NCI-H774 (cell line): ENCODE data around the gene CA6.
"Not testable (repeated sequence)": the region's sequence is repeated elsewhere in the genome, so short reads cannot be mapped to it uniquely, and the experiment has no call there.

Experiments used
- DNase-seq: peaks from one replicate; lab custom pipeline; 2025; lab: John Stamatoyannopoulos, UW

Gene CA6

DNA sequence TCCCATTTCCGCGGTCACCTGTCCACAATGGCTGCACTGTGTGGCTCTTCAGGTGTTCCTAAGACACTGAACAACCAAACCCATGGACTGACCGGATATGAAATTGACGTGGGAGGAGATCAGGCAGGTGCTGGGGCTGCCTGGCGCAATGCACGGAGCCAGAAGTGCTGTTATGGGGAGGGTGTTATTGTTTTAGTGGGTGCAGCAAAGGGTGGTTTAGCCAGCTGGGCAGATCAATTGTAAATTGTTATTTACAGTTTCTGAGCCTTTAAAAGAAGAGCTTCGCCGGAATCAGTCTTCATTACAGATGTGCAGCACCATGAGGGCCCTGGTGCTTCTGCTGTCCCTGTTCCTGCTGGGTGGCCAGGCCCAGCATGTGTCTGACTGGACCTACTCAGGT, at the start of gene CA6:
CA6 (plus strand) TSS at position 301 of the 400 bp plus-strand sequence; CDS start at position 320, 19 bp downstream.
- DNase-seq: no peak

DNA sequence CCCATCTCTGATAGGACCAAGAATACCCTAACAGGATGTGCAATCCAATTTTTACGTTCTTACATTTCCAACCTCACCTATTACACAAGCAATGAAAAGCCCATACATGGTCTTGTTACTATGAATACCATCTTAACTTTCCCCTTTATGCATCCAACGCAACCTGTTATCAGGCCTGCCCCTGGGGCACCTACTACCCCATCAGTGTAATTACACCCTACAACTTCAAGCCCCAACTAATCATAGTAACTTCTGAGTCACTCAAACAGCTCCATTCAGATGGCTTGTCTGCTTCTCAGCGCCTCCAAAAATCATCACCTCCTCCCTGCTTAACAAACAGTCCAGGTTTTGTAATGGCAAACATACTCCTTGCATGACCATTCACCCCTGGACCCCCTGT, 48.9 kb upstream of the CA6 start:
- DNase-seq: not testable (repeated sequence)

DNA sequence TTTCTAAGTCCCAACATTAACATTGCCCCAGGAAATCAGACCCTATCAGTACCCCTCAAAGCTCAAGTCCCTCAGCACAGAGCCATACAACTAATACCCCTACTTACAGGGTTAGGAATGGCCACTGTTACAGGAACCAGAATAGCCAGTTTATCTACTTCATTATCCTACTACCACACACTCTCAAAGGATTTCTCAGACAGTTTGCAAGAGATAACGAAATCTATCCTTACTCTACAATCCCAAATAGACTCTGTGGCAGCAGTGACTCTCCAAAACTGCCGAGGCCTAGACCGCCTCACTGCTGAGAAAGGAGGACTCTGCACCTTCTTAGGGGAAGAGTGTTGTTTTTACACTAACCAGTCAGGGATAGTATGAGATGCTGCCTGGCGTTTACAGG, 48.2 kb upstream of the CA6 start:
- not testable (repeated sequence) for DNase-seq

DNA sequence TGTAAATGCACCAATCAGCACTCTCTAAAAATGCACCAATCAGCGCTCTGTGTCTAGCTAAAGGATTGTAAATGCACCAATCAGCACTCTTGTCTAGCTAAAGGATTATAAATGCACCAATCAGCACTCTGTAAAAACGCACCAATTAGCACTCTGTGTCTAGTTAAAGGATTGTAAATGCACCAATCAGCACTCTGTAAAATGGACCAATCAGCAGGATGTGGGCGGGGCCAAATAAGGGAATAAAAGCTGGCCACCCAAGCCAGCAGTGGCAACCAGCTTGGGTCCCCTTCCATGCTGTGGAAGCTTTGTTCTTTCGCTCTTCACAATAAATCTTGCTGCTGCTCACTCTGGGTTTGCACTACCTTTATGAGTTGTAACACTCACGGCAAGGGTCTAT, 47.2 kb upstream of the CA6 start:
- not testable (repeated sequence) for DNase-seq

DNA sequence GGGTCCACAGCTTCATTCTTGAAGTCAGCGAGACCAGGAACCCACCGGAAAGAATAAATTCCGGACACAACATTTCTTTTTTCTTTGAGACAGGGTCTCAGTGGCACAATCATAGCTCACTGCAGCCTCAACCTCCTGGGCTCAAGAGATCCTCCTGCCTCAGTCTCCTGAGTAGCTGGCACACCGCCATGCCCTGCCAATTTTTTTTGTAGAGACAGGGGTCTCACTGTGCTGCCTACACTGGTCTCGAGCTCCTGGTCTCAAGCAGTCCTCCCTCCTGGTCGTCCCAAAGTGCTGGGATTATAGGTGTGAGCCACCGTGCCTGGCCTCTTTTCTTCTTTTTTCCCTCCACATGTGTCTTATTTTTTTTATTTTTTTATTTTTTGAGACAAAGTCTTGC, 46.6 kb upstream of the CA6 start:
- DNase-seq: no peak

DNA sequence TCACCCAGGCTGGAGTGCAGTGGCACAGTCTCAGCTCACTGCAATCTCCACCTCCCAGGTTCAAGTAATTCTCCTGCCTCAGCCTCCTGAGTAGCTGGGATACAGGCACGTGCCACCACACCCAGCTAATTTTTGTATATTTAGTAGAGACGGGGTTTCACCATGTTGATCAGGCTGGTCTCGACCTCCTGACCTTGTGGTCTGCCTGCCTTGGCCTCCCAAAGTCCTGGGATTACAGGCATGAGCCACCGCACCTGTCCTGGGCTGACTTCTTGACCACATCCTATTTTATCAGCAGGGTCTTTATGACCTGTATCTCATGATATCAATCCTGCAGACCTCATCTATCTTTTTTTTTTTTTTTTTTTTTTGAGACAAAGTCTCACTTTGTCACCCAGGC, 45.0 kb upstream of the CA6 start:
- not testable (repeated sequence) for DNase-seq

DNA sequence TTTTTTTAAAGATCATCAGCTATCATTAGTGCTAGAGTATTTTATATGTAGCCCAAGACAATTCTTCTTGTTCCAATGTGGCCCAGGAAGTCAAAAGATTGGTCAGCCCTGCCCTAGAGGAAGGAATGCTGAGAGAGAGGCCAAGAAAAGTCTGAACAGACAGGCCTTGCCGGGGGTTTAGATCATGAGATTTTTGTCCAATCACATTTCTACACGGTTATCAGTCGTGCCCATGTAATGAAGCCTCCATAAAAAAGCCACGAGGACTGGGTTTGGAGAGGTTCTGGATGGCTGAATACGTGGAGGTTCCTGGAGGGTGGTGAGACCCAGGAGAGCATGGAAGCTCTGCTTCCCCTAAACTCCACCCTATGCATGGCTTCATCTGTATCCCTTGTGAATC, 42.9 kb upstream of the CA6 start:
- no peak for DNase-seq

DNA sequence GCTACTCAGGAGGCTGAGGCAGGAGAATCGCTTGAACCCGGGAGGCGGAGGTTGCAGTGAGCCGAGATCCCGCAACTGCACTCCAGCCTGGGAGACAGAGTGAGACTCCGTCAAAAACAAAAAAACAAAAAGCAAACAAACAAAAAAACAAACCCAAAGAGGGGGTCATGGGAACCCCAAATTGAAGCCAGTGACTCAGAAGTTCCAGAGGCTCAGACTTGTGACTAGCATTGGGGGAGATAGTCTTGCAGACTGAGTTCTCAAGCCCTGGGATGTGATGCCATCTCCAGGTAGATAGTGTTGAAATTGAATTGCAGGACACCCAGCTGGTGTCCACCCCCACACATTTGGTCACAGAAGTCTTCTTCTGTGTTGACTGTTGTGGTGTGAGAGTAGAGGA, 42.3 kb upstream of the CA6 start:
- DNase-seq: no peak

DNA sequence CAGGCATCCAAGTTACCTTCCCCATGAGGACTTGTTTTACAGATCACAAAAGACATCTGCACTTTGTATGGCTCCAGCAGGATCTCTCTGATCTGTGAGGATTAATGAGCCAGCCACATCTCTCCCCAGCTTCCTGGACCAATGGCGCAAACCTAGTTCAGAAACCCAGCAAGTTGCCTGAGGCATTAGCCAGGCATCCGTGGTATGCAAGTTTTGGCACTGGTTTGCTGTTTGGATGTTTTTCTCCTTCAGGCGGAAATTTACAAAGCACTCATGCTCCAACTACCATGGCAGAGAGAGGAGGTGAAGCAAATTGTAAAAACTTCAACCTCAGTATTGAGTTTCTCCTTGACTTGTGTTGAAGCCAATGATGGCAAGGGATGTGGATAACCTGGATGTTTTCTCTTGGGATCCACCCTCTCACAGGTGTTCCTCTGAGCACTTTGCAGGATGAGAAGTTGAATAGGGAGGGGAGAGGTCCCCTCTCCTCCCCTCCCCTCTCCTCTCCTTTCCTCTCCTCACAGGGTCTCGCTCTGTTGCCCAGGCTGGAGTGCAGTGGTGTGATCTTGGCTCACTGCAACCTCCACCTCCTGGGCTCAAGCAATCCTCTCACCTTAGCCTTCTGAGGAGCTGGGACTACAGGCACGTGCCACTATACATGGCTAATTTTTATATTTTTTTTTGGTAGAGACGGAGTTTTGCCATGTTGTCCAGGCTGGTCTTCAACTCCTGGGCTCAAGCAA, 41.6 kb upstream of the CA6 start:
- DNase-seq: no peak

DNA sequence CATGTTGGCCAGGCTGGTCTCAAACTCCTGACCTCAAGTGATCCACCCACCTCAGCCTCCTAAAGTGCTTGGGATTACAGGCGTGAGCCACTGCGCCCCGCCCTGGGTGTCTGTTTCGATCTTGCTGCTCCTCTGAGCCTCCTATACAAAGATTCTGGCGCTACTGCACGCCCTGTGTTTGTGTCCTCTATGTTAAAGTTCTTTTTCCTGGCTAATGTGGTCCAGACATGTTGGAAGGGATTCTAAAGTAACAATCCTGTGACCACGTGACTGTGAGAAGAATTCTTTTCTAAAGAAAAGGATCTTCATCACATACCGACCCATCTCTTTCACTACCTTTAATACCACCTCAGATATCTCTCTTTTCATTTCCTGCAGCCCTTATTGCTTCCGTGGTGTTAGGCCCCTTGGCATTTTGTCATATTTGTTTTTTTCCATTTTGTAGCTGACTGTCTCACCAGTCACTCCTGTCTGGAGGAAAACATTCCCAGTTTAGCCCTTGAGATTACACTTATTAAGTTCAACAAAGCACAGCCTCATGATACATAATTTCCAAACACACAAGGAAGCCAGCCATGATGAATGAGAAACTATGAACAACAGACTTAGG, 40.0 kb upstream of the CA6 start:
- DNase-seq: no peak

DNA sequence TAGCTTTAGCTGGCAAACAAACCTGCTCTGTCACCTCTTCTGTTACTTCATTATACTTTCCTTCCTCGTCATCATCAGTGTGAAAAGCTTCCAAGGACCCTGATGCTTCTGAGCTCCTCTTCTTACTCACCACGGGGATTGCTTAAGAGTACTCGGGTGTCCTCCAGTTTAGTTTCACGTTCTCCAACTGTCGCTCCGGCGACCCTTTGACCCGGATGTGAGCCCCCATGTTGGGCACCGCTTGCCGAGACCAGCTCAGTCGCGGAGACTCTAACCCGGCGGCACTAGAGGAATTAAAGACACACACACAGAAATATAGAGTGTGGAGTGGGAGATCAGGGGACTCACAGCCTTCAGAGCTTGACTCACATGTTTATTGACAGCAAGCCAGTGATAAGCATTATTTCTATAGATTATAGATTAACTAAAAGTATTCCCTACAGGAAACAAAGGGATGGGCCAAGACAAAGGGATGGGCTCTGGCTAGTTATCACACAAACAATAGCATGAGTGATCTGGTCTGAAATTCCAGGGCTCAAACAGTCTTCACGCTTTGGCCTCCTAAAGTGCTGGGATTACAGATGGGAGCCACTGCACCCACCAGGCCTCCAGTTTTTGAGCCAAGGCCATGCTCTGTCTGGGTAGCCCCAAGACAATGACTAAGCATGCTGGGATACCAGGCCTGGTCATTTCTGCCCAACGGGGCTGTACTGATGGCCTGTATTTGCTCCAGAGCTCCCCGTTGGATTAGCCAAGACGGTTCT, 37.1 kb upstream of the CA6 start:
- DNase-seq: no peak

DNA sequence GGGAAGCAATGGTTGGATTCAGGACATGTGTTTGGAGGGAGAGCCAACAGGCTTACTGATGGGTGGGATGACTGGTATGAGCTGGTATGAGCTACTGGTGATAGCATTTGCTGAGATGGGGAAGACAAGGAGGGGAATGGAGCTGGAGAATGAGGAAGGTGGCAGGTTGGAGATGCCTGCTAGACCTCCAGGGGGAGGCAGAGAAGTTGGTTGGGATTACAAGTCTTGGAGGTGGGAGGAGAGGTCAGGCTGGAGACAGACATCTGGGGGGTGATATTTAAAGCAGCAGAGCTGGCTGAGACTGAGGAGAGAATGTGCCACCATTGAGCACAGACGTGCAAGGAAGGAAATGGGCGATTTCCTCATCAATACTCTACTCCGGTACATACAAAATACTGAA, 35.3 kb upstream of the CA6 start:
- DNase-seq: no peak

DNA sequence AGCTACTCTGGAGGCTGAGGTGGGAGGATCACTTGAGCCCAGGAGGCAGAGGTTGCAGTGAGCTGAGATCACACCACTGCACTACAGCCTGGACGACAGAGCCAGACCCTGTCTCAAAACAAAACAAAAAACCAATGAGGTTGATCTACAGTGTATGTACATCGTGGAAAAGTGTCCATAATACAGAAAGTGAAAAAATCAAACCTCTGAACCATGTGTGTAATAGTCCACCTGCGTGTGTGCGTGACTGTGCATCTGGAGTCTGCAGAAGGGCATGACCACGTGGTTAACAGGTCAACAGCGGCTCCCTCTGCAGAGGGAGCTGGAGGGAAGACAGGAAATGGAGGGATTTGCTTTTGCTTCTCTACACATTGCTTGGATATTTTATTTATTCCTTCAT, 34.8 kb upstream of the CA6 start:
- DNase-seq: no peak

DNA sequence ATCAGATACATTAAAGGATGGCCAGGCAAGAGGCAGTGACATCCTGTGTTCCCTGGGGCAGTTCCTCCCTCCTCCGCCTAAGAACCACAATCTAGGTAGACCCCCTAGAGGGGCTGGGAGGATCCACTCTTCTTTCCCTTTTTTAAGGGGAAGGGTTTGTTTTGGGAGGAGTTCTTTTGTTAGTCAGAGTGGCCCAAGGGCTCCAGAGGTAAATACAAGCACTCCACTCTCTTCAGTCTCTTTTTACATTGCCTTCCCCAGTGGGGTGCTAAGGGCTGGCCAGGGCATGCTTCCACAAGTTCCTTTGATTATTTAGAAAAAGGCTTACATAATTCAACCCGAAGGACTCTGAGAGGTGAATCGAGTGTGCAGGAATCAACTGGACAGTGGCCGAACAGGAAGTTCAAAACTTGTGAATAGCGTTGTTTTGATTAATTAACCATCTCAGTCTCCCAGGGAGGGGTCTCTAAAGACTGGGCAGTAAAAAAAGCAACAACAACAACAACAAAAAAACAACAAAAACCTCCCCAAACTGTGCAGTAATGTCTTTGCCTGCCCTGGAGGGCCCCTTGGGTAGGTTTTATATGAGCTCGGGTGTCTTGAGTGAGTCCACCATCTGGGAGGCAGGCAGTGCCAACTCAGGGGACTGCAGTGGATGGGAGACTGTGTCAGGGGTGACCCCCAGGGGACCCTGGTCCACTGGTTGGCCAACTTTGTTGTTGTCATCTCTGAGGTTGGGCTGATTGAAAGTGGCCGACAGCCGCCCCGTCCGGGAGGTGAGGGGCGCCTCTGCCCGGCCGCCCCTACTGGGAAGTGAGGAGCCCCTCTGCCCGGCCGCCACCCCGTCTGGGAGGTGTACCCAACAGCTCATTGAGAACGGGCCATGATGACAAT, 34.0 kb upstream of the CA6 start:
- DNase-seq: no peak

DNA sequence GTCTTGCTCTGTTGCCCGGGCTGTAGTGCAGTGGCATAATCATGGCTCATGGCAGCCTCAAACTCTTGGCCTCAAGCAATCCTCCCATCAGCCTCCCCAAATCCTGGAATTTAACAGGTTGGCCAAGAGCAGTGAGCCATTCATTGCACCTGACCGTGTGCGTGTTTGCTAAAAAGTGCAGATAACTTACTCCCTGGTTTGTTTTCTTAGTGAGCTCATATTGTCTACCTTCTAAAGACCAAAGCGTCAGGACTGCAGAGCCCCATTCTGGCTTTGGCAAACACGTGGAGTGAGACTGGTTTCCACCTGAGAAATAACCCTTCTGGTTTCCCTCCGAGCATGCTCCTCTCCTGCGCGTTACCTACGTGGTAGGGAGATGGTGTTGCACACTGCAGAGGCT, 32.2 kb upstream of the CA6 start:
- DNase-seq: no peak

DNA sequence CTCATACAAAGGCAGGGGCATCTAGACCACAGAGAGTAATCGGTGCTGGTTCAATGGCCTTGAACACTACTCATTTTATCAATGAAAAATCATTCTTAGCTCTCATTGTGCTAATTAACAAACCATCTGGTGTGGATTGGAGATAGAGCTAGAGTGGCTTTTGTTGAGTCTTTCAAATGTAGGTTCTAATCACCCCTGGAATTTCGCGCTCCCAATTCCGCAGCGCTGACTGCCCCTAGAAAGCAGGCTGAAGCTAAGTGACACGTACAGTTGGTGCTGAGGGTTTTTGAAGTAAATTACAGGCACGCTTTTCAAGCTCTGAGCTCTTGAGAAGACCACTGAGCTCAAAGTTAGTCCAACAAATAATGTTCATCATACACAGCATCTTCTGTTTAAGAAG, 31.2 kb upstream of the CA6 start:
- DNase-seq: no peak

DNA sequence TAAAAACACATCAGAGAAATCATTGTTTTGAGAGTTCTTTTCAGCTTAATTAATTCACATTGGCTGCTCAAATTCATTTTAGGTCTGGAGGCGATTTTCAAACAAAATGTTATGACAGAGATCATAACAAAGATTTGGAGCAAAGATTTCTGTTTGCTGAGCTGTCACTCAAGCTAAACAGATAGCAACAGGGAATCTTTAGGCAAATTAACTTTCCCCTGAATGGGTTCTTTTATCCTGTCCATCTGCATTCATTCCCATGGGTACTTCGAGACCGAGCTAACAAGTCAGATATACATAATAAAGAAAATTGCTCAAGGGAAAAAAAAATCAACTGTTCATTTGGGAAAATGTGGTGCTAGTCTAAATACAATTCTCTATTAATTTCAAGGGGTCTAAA, 30.2 kb upstream of the CA6 start:
- DNase-seq: no peak

DNA sequence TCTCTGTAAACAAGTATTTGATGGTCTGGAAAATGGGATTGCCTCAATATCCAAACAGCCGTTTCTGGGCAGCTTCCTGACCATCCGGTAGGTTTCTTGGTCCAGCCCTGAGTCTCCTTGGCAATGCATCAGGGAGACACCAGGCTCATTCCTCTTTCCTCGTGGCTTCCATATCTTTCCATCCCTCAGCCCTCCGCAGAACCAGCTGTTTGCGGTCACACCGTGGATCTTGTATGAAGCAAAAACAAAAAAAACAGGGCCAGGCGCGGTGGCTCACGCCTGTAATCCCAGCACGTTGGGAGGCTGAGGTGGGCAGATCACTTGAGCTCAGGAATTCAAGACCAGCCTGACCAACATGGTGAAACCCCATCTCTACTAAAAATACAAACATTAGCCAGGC, 28.1 kb upstream of the CA6 start:
- DNase-seq: not testable (repeated sequence)

DNA sequence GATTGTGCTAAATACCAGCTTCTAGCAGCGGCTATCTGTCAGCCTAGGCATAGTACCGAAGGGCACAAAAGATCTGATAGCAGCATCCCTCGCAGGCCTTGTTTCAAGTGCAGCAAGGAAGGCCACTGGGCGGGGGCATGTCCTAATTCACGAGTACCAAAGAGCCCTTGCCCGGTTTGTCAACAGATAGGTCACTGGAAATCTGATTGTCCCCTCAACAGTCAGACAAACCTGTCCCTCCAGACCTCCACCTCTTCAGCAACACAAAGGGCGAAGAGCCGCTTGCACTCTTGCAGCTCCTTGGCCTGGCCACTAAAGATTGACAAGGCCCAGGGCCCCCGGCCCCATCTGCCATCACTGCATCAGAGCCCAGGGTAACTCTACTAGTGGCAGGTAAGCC, 22.7 kb upstream of the CA6 start:
- DNase-seq: no peak

DNA sequence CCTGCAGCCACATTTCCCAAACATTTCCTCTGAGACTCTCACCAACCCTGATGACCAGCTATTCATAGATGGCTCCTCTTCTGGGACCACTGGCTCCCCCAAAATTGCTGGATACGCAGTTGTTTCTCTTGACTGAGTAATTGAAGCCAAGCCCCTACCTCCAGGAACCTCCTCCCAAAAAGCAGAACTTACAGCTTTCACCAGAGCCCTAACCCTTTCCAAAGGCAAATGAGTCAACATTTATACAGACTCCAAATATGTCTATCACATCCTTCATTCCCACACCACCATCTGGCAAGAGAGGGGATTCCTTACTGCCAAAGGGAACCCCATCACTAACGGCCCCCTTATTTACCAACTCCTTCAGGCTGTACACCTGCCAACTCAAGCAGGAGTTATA, 20.3 kb upstream of the CA6 start:
- DNase-seq: no peak

DNA sequence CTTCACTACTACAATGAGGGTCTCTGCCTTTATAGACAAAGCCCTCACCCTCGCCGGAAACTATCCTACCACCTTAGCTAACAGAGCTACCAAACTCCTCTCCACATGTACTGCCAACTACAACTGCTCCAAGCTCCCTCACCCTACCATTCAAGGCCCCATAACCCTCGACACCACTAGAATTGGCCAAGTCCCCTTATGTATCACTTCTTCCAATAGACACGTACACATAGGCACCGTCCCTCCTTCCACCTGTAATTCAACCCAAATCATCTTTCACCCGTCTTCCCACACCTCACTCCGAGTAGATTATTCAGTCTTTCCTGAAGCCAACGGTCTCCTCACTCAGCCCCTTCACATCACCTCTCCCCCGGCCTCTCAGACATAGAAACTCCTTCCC, 19.7 kb upstream of the CA6 start:
- DNase-seq: no peak
